AG04450 (cell line): Measurements from ENCODE around the gene IARS1. TPM values are rescaled to one million over a fixed set of nuclear protein-coding genes. Genes with fewer than 3 reads are reported as not detected.

ENCODE experiments used
- CTCF ChIA-PET: fragments of 300-600, 350-600 bp; formaldehyde crosslinking; extraction: SDS; loops from one replicate; lab custom pipeline; 2022; ENCODE audit warnings: antibody characterized with exemption, inconsistent platforms; lab: Charles Lee
- POLR2A ChIA-PET: fragments of 350-600 bp; formaldehyde crosslinking; extraction: SDS; loops from one replicate; lab custom pipeline; 2021; ENCODE audit warnings: antibody characterized with exemption, inconsistent platforms; lab: Yijun Ruan, JAX
- DNase-seq: peaks from one replicate; pipeline ENCODE4 v3.0.0-alpha.2; 2011; ENCODE audit warnings: low read depth, low spot score
- H3K27ac ChIP-seq: one replicate; pipeline ENCODE4 v1.5.1; 2012; ENCODE audit warnings: low read depth, low read length, control low read depth
- H3K27me3 ChIP-seq: one replicate; pipeline ENCODE4 v1.6.0; 2012; ENCODE audit warnings: low read length; ENCODE audit not compliant: control insufficient read depth, insufficient read depth
- H3K4me3 ChIP-seq: 2 replicates; pipeline ENCODE4 v1.5.1; 2011; ENCODE audit warnings: mild to moderate bottlenecking, low read depth, low read length, control low read depth
- H3K9me3 ChIP-seq: 2 replicates; pipeline ENCODE4 v1.5.1; 2012; ENCODE audit warnings: low read length; ENCODE audit not compliant: control insufficient read depth, insufficient read depth
- CTCF ChIP-seq: IDR thresholded peaks from 2 replicates; pipeline ENCODE4 v1.5.1; 2011; ENCODE audit warnings: low read depth, low read length, control low read depth, inconsistent platforms
- polyA plus RNA-seq: library from polyadenylated mRNA; depleted of rRNA; stranded (reverse); fragments of >200 nt; gene quantifications from 2 replicates; pipeline ENCODE4 v1.2.3, GENCODE V29; 2011

Gene IARS1
- polyA plus RNA-seq, 1 experiment: 206 TPM

GRCh38 chr9:92254381-92255337 lies 38.8 kb downstream of the IARS1 start:
- CTCF ChIA-PET: interaction anchor here (0.9 to 1.3 kb wide), 3 partner anchors 12 to 117 kb away, joined by 3 to 4 read pairs (median 3); no protein-coding TSS in a partner anchor
- no peak for TF ChIP-seq CTCF
- Histone ChIP-seq H3K4me3 (no peak overlapping the region), H3K27me3 (no peaks in the 10 kb centered on the region), H3K27ac (no peak overlapping the region), H3K9me3 (no peaks in the 10 kb centered on the region)
- DNase-seq: no peak
- POLR2A ChIA-PET: interaction anchor here (0.6 to 1.3 kb wide), 3 partner anchors 18 to 117 kb away, joined by 3 to 4 read pairs (median 3); no protein-coding TSS in a partner anchor

GRCh38 chr9:92253656-92254055 lies 39.8 kb downstream of the IARS1 start:
- no peak for TF ChIP-seq CTCF
- ChIA-PET POLR2A (no interaction called here), CTCF (interaction anchor here (1.0 to 6.1 kb wide), 3 partner anchors 11 to 114 kb away, joined by 3 to 49 read pairs (median 4); no protein-coding TSS in a partner anchor)
- no peak overlapping the region for H3K4me3 ChIP-seq
- H3K27me3 ChIP-seq: no peaks in the 10 kb centered on the region
- H3K9me3 ChIP-seq: no peaks in the 10 kb centered on the region
- DNase-seq: no peak
- no peak overlapping the region for H3K27ac ChIP-seq

- H3K27me3 ChIP-seq: no peaks in the 10 kb centered on the region
- no peak overlapping the region for H3K27ac ChIP-seq
- TF ChIP-seq CTCF: no peak
- CTCF ChIA-PET: interaction anchor here (0.5 to 6.1 kb wide), 2 partner anchors 81 to 108 kb away, joined by 3 to 49 read pairs; no protein-coding TSS in a partner anchor
- DNase-seq: no peak
- POLR2A ChIA-PET: no interaction called here
- H3K4me3 ChIP-seq: no peak overlapping the region
- no peaks in the 10 kb centered on the region for H3K9me3 ChIP-seq
Measured at GRCh38 chr9:92247981-92248380, 45.5 kb downstream of the IARS1 start.

- CTCF ChIA-PET: interaction anchor here (9.8 kb wide), 1 partner anchor 108 kb away, joined by 370 read pairs; no protein-coding TSS in a partner anchor
Measured at GRCh38 chr9:92247296-92247695, 46.2 kb downstream of the IARS1 start.

More at GRCh38 chr9:92247296-92247695, 46.2 kb downstream of the IARS1 start:
- H3K4me3 ChIP-seq: no peak overlapping the region
- no peaks in the 10 kb centered on the region for H3K9me3 ChIP-seq
- no peaks in the 10 kb centered on the region for H3K27me3 ChIP-seq
- POLR2A ChIA-PET: interaction anchor here (2.9 kb wide), 1 partner anchor 106 kb away, joined by 14 read pairs; no protein-coding TSS in a partner anchor
- no peak for DNase-seq
- peak overlapping the region; percentile 54 for H3K27ac ChIP-seq
- no peak for TF ChIP-seq CTCF
